Measurements from ENCODE around the gene WFDC10B. TPM values are rescaled to one million over a fixed set of nuclear protein-coding genes. Genes with fewer than 3 reads are reported as not detected.
A peak's percentile ranks its signal among the peaks of the same experiment; 100 is the strongest.

The WFDC10B gene
- total RNA-seq (2022) (not detected in 2 replicates), Bru-seq, nascent RNA (percentile 12 among the genes with signal in this experiment), BruChase-seq, experiment 1, labeled RNA remaining after a 2-hour chase (percentile 19 among the genes with signal in this experiment), BruChase-seq, experiment 2, labeled RNA remaining after a 6-hour chase (percentile 20 among the genes with signal in this experiment)
- long read RNA-seq = 0 reads

DNA sequence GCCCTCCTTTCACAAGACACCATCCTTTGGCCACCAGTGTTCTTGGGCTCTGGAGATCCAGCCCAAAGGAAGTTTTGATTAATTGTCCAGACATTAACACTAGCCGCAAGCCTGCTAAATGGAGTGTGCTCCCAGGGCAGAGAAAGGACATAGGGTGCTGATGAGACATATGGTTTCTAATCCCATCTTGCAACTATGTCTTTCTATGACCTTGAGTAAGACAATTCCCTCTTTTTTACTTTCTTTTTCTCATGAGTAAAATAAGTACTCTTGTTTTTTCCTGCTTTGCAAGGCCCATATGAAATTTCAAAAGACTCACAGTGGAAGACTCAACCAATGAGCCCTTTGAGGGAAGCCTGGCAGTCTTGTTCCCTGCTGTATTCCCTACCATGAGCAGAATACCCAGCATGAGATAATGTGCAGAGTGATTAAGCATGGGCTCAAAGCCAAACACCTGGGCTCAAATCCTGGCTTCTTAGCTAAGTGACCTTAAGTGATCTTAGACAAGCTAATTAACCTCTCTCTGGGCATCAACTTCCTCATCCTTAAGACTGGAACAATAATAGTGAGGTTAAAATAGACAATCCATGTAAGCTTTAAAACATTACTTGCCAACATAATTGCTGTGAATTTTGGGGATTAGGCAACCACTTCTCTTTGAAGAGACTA, at the start of gene WFDC10B:
WFDC10B (minus strand) TSS at position 51 of the 669 bp plus-strand sequence. CDS start 19,027 bp downstream, outside the sequence.
- H3K4me3 Mint-ChIP-seq (ENCODE audit: unreplicated experiment) = no peak within 1 kb of the TSS
- H3K9me3 Mint-ChIP-seq (ENCODE audit: unreplicated experiment) = no peaks in the 10 kb centered on the region
- POLR2A ChIA-PET = no interaction called here
- no peaks in the 10 kb centered on the region for H3K36me3 Mint-ChIP-seq (ENCODE audit: insufficient read depth, unreplicated experiment)
- CTCF ChIA-PET = no interaction called here
- H3K27ac Mint-ChIP-seq (ENCODE audit: unreplicated experiment) = no peak within 1 kb of the TSS
- no peaks in the 10 kb centered on the region for H3K4me1 Mint-ChIP-seq (ENCODE audit: low read depth, unreplicated experiment)
- Histone ChIP-seq H3K27me3 (replicated peaks; ENCODE audit: control insufficient read depth, insufficient read depth, low read length) (0 out of 2 replicates have a peak, but pooled peaks cover 3% of the 10 kb centered on the region), H3K4me3 (ENCODE audit: low read depth, low read length) (no peak within 1 kb of the TSS), H3K4me1 (no peaks in the 10 kb centered on the region), H3K36me3 (ENCODE audit: control insufficient read depth, insufficient read depth, low read length) (no peaks in the 10 kb centered on the region), H3K9me3 (no peaks in the 10 kb centered on the region)
- BruUV-seq (replicated peaks) = no TSS peak
- DNase-seq = no peak
- TF ChIP-seq, protein P1, sequence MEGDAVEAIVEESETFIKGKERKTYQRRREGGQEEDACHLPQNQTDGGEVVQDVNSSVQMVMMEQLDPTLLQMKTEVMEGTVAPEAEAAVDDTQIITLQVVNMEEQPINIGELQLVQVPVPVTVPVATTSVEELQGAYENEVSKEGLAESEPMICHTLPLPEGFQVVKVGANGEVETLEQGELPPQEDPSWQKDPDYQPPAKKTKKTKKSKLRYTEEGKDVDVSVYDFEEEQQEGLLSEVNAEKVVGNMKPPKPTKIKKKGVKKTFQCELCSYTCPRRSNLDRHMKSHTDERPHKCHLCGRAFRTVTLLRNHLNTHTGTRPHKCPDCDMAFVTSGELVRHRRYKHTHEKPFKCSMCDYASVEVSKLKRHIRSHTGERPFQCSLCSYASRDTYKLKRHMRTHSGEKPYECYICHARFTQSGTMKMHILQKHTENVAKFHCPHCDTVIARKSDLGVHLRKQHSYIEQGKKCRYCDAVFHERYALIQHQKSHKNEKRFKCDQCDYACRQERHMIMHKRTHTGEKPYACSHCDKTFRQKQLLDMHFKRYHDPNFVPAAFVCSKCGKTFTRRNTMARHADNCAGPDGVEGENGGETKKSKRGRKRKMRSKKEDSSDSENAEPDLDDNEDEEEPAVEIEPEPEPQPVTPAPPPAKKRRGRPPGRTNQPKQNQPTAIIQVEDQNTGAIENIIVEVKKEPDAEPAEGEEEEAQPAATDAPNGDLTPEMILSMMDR (IDR thresholded peaks at IDR 0.05; ENCODE audit: insufficient read depth in 1 of 2, low read depth in 1 of 2, low read length in 1 of 2, severe bottlenecking in 1 of 2, unreplicated experiment in 1 of 2) = no peak
- H3K27me3 Mint-ChIP-seq (ENCODE audit: insufficient read depth, unreplicated experiment) = peaks cover 18% of the 10 kb centered on the region
- intact Hi-C loops (cut with micrococcal nuclease; ENCODE audit: unreplicated experiment) = no loop called here

DNA sequence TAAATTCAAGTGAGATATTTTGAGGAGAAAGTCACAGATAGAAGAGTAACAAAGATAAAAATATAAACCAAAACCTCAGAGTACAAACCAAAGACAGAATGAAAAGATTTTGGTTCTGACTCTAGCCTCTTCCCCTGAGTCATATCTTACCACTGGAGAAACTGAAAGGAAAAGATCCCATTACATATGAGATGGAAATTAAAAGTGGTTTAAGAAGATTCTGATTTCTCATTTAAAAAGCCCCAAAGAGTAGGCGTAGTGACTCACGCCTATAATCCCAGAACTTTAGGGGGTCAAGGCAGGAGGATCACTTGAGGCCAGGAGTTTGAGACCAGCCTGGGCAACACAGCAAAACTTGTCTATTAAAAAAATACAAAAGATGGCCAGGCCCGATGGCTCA, 47.9 kb upstream of the WFDC10B start:
- CTCF ChIA-PET = no interaction called here
- Mint-ChIP-seq H3K27me3 (ENCODE audit: insufficient read depth, unreplicated experiment) (peaks cover 22% of the 10 kb centered on the region), H3K4me3 (ENCODE audit: unreplicated experiment) (no peak overlapping the region), H3K9me3 (ENCODE audit: unreplicated experiment) (peaks cover 14% of the 10 kb centered on the region), H3K4me1 (ENCODE audit: low read depth, unreplicated experiment) (no peaks in the 10 kb centered on the region), H3K27ac (ENCODE audit: unreplicated experiment) (no peak overlapping the region), H3K36me3 (ENCODE audit: insufficient read depth, unreplicated experiment) (no peaks in the 10 kb centered on the region)
- intact Hi-C loops (cut with micrococcal nuclease; ENCODE audit: unreplicated experiment) = no loop called here
- H3K27me3 ChIP-seq (replicated peaks; ENCODE audit: control insufficient read depth, insufficient read depth, low read length) = no peaks in the 10 kb centered on the region; the same call in 1 of the 2 replicates
- no peak overlapping the region for H3K4me3 ChIP-seq (ENCODE audit: low read depth, low read length)
- no peak for DNase-seq
- TF ChIP-seq, protein P1 (IDR thresholded peaks at IDR 0.05; ENCODE audit: insufficient read depth in 1 of 2, low read depth in 1 of 2, low read length in 1 of 2, severe bottlenecking in 1 of 2, unreplicated experiment in 1 of 2) = no peak
- no peaks in the 10 kb centered on the region for H3K36me3 ChIP-seq (ENCODE audit: control insufficient read depth, insufficient read depth, low read length)
- peaks cover 8% of the 10 kb centered on the region; the same call in 1 of the 2 replicates for H3K9me3 ChIP-seq
- no peaks in the 10 kb centered on the region for H3K4me1 ChIP-seq
- no TSS peak for BruUV-seq (replicated peaks)
- POLR2A ChIA-PET = no interaction called here

DNA sequence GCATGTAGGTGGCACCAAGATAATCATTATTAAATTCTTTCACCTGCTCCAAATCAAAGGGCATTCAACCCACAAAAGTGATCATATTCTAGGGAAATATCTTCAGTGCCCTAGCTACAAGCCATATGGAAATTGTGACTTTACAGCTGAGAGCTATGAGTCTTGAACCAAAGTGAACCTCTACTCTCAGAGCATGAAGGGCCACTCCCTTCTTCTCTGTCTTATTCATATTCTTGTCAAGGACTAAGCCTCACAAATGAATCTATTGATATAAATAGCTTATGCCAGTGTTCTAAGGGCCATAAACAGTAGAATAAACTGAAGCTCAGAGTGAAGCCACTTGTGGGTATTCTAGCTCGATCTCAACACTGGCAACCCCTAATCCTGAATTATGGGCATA, 46.9 kb upstream of the WFDC10B start:
- peaks cover 31% of the 10 kb centered on the region for H3K27me3 Mint-ChIP-seq (ENCODE audit: insufficient read depth, unreplicated experiment)
- no peak overlapping the region for H3K4me3 Mint-ChIP-seq (ENCODE audit: unreplicated experiment)
- no peaks in the 10 kb centered on the region; the same call in 1 of the 2 replicates for H3K27me3 ChIP-seq (replicated peaks; ENCODE audit: control insufficient read depth, insufficient read depth, low read length)
- no peaks in the 10 kb centered on the region for H3K36me3 Mint-ChIP-seq (ENCODE audit: insufficient read depth, unreplicated experiment)
- intact Hi-C loops (cut with micrococcal nuclease; ENCODE audit: unreplicated experiment) = no loop called here
- POLR2A ChIA-PET = no interaction called here
- peaks cover 8% of the 10 kb centered on the region; the same call in 1 of the 2 replicates for H3K9me3 ChIP-seq
- H3K4me1 ChIP-seq = no peaks in the 10 kb centered on the region
- H3K9me3 Mint-ChIP-seq (ENCODE audit: unreplicated experiment) = peaks cover 14% of the 10 kb centered on the region
- no peak overlapping the region for H3K27ac Mint-ChIP-seq (ENCODE audit: unreplicated experiment)
- H3K36me3 ChIP-seq (ENCODE audit: control insufficient read depth, insufficient read depth, low read length) = no peaks in the 10 kb centered on the region
- CTCF ChIA-PET = interaction anchor here (2.3 kb wide), 1 partner anchor 19 kb away, joined by 15 read pairs; no protein-coding TSS in a partner anchor
- TF ChIP-seq, protein P1 (IDR thresholded peaks at IDR 0.05; ENCODE audit: insufficient read depth in 1 of 2, low read depth in 1 of 2, low read length in 1 of 2, severe bottlenecking in 1 of 2, unreplicated experiment in 1 of 2) = no peak
- no peak overlapping the region for H3K4me3 ChIP-seq (ENCODE audit: low read depth, low read length)
- no peaks in the 10 kb centered on the region for H3K4me1 Mint-ChIP-seq (ENCODE audit: low read depth, unreplicated experiment)
- BruUV-seq (replicated peaks) = no TSS peak
- no peak for DNase-seq
